GM18858 (cell line): Measurements from ENCODE around the gene BTBD10.

Experiments used
- ATAC-seq: cut with Tn5 transposase; IDR thresholded peaks from one replicate; pipeline ENCODE4 v1.9.1; 2021; ENCODE audit not compliant: unreplicated experiment

BTBD10 gene

GRCh38 chr11:13376402-13376801 lies 86.6 kb downstream of the BTBD10 start:
- ATAC-seq, result no peak

GRCh38 chr11:13375798-13376197 lies 87.2 kb downstream of the BTBD10 start:
- no peak for ATAC-seq

- no peak for ATAC-seq
These were observed 89.8 kb downstream of the BTBD10 start for GRCh38 chr11:13373216-13373615.

- ATAC-seq, result no peak
These were observed 95.0 kb downstream of the BTBD10 start for GRCh38 chr11:13368041-13368446.

- ATAC-seq, result no peak
These were observed 95.9 kb downstream of the BTBD10 start for GRCh38 chr11:13367115-13367514.

- no peak for ATAC-seq
These were observed 96.6 kb downstream of the BTBD10 start for GRCh38 chr11:13366266-13367026.

- ATAC-seq, result no peak
These were observed 98.6 kb downstream of the BTBD10 start for GRCh38 chr11:13364388-13364787.

GRCh38 chr11:13362596-13363109 lies 100.4 kb downstream of the BTBD10 start:
- ATAC-seq, result no peak

GRCh38 chr11:13358596-13359270 lies 104.3 kb downstream of the BTBD10 start:
- ATAC-seq, result no peak

- ATAC-seq, result no peak
These were observed 105.8 kb downstream of the BTBD10 start for GRCh38 chr11:13357232-13357631.

- no peak for ATAC-seq
These were observed 107.8 kb downstream of the BTBD10 start for GRCh38 chr11:13355191-13355590.

GRCh38 chr11:13354335-13354734 lies 108.7 kb downstream of the BTBD10 start:
- no peak for ATAC-seq

GRCh38 chr11:13352711-13353110 lies 110.3 kb downstream of the BTBD10 start:
- ATAC-seq, result no peak

- ATAC-seq, result no peak
These were observed 113.4 kb downstream of the BTBD10 start for GRCh38 chr11:13349581-13349980.

- ATAC-seq, result no peak
These were observed 114.0 kb downstream of the BTBD10 start for GRCh38 chr11:13349046-13349445.

GRCh38 chr11:13348305-13348704 lies 114.7 kb downstream of the BTBD10 start:
- no peak for ATAC-seq

GRCh38 chr11:13347901-13348300 lies 115.1 kb downstream of the BTBD10 start:
- no peak for ATAC-seq

- no peak for ATAC-seq
These were observed 116.6 kb downstream of the BTBD10 start for GRCh38 chr11:13346470-13346869.

- ATAC-seq, result no peak
These were observed 118.2 kb downstream of the BTBD10 start for GRCh38 chr11:13344818-13345217.

- ATAC-seq, result peak; percentile 46
These were observed 118.9 kb downstream of the BTBD10 start for GRCh38 chr11:13343931-13344717.

- peak; percentile 49 for ATAC-seq
These were observed 120.0 kb downstream of the BTBD10 start for GRCh38 chr11:13343067-13343466.
